ENCODE measurements around the gene NCKAP5.
A peak's percentile ranks its signal among the peaks of the same experiment; 100 is the strongest.

Gene NCKAP5

DNA sequence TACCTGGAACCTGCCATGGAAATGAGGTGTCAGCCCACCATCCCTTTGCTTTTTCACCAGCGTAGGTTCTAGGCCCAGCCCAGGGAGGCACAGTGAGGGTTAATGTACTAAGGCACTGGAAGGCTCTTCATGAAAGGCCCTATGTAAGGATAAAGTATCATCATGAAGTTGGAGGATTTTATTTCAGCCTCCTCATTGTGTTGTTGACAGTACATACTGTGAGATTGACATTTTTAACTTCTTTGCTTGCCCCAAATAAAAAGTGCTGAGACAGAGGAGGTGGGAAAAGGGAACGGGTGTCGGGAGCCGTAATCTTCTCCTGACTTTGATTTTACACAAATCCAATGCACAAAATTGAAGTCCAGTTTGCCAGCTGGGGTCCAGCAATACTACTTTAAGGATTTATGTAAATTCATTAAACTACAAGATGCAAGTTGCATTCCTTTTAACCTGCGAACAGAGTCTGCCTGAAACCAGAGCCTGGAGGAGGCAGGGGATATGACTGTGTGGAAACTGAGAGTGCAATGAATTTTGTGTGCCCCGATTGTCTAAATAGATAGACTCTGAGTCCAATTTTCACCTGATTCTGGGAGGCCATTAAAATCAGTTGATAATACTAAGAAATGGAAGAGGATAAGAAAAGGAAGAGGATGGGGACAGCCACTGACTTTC, 5.4 kb upstream of the NCKAP5 start:
- no peak for DNase-seq

DNA sequence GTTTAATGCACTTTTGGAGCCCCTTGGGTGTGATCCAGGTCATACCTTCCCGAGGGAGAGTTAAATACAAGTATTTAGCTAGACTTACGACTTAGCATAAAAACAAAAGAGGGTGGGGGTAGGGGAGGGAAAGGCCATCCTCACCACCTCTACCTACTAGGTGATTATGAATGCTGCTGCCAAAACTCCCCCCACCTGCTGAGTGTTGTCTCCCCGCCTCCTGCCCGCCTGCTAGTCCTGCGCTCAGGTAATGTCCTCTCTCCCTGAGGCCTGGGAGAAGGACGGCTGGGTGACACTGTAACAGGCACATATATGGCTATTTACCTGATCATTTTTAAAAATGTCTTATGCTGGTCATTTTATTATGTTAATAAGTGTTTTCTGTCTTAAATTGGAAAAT, 3.0 kb upstream of the NCKAP5 start:
- DNase-seq = no peak

GRCh38 chr2:133570542-133570941, 2.3 kb upstream of the NCKAP5 start:
- peak; percentile 67 for DNase-seq

DNA sequence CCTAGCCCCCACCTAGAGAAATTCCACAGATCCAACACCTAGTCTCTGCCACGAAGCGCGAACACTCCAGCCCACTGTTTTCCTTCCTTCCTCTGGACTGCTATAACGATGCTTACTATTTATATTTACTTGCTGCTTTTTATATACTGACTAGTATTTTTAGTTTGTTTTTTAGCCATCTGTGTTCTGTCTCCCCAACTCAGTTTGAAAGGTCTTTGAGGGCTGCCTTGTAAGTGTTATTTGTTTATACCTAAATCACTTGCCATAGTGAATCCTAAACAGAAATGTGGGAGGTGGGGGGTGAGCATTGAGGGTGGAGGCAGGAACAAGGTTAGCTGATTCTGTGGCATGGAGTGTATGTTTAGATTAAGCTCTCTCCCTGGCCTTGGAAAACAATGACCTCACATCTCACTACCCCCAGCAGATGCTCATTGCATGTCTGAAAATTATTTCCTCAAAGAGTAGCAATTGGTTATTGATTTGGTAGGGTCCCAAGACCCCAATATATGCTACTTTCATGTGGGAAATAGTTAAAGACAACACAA, 1.1 kb upstream of the NCKAP5 start:
- no peak for DNase-seq

GRCh38 chr2:133568598-133568997, 335 bp upstream of the NCKAP5 start:
- DNase-seq = no peak

GRCh38 chr2:133562558-133562957, 5.7 kb downstream of the NCKAP5 start:
- no peak for DNase-seq

DNA sequence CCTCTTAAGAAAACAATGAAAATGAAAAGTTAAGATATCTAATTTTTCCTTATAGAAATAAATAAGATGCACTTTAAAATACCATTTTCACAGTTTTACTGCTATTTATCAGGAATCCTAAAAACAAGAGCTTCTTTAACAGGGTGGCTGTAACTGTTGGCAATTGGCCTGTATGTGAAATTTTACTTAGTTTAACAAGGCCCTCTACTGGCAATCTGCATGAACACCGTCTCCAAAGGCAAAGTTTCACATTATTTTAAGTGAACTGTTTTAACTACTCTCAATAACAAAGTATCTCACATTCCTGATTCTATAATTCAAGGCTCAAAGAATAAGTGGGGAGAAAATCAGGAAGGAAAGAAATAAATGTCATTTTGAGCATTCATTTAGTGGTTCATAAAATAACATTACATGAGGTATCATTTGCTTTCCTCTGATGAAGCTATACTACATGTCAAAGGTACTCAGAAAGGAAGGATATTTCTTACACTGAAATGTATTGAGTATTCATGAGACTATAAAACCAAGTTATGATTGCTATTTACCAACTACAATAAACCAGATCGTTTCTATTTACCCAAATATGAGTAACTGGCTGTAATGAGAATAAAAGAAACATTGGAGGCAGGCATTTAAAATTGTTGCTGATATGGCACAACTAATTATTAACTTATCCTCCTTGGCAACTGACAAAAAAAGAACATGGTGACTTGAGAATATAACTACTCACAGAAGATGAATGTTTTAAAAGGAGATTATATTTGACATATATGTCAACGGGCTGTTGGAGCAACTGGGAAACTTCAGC, 7.0 kb downstream of the NCKAP5 start:
- DNase-seq = peak; percentile 71

GRCh38 chr2:133557614-133558013, 10.6 kb downstream of the NCKAP5 start:
- DNase-seq = no peak

DNA sequence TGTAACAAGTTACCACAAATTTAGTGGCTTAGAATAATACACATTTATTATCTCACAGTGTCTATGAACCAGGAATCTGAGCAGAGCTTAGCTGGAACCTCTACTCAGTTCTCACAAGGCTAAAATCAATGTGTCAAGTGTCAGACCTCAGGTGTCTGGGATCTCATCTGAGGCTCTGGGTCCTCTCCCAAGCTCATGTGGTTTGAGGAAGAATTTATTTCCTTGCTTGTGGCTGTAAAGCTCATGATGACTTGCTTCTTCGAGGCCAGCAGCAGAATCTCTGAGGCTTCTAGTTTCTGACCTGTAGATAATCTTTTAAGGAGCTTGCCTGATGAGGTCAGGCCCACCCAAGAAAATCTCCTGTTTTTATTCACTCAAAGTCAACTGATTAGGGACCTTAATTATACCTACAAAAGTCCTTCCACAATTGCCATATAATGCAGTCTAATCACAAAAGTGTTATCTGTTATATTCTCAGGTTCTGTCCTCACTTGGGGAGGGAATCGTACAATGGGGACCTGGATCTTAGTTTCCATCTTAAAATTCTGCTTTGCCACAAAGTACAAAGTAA, 14.3 kb downstream of the NCKAP5 start:
- no peak for DNase-seq

GRCh38 chr2:133553251-133553650, 15.0 kb downstream of the NCKAP5 start:
- no peak for DNase-seq

DNA sequence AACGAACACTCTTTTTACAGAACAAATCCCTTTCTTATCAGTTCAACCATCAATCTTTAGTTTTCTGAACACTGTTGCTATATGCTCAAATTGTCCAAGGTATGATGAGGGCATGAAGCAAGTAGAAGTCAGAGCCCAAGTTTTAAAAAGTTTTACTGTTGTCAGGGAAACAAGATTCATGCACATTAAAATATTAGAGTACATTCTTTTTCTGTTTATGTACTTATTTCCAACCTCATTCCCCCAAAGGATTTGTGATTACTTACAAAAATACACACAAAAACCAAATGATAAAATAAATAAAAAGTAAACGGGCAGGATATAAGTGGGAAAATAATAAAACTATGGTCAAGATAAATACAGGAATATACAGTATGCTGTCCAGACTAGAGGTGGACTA, 15.4 kb downstream of the NCKAP5 start:
- DNase-seq = no peak

DNA sequence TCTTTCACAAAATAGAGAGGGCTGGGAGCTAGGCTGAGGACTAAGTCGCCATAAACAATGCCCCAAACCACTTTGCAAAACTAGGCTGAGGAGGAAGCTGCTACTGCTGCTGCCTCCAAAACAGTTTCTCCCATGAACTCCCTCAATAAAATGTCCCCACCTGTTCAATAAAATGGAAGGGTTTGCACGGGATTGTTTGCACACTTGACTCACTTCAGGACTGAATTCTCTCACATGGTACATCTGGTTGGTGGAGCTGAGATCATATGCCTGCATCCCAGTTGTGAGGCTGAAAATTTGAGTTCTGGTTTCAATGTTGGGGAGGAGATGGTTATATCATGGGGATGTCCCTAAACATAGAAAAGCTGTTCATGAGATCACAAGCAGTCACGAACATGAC, 26.5 kb downstream of the NCKAP5 start:
- no peak for DNase-seq

GRCh38 chr2:133541376-133541775, 26.9 kb downstream of the NCKAP5 start:
- no peak for DNase-seq

GRCh38 chr2:133532919-133533318, 35.3 kb downstream of the NCKAP5 start:
- no peak for DNase-seq

GRCh38 chr2:133531382-133531781, 36.9 kb downstream of the NCKAP5 start:
- no peak for DNase-seq

GRCh38 chr2:133530645-133531044, 37.6 kb downstream of the NCKAP5 start:
- DNase-seq = no peak

GRCh38 chr2:133526530-133527300, 41.5 kb downstream of the NCKAP5 start:
- DNase-seq = no peak

GRCh38 chr2:133525613-133526529, 42.4 kb downstream of the NCKAP5 start:
- DNase-seq = no peak

- no peak for DNase-seq
These were observed 43.2 kb downstream of the NCKAP5 start for GRCh38 chr2:133525090-133525489.

GRCh38 chr2:133523406-133523805, 44.9 kb downstream of the NCKAP5 start:
- no peak for DNase-seq

- no peak for DNase-seq
These were observed 46.1 kb downstream of the NCKAP5 start for GRCh38 chr2:133522204-133522603.

DNA sequence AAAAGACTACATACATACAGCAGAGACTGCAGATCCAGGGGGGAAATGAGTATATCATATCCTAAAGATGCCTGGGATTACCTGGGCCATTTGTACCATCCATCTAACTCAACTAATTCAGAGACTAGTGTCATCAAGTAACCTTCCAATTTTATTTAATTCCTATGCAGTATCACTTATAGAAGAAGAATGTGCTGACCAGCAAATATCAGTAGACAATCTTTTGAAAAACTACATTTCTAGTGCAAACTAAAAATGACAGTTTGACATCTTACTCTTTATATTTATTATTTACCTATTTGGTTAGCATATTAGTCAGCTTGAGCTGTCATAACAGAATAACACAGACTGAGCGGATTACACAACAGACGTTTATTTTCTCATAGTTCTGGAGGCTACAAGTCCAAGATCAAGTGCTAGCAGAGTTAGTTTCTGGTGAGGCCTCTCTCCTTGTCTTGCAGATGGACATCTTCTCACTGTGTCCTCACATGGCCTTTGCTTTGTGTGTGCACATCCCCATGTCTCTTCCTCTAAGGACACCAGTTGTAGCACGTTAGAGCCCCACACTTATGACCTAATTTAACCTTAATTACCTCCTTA, 47.0 kb downstream of the NCKAP5 start:
- DNase-seq = no peak
